Activated naive CD4-positive, alpha-beta T cell treated with anti-CD3 and anti-CD28 coated beads for 36 hours (primary cell): ENCODE data around the gene KIAA0319L. TPM values are rescaled to one million over a fixed set of nuclear protein-coding genes. Genes with fewer than 3 reads are reported as not detected.
"Not testable (repeated sequence)": the region's sequence is repeated elsewhere in the genome, so short reads cannot be mapped to it uniquely, and the experiment has no call there.

ENCODE experiments used
- CTCF ChIA-PET: fragments of 350-600 bp; sonication (Branson Sonifier 250); formaldehyde crosslinking; loops from one replicate; lab custom pipeline; 2021; ENCODE audit warnings: antibody characterized with exemption; lab: Charles Lee
- DNase-seq: peaks from one replicate; pipeline ENCODE4 v3.0.0-alpha.2; 2020
- H3K27ac Mint-ChIP-seq: one replicate; pipeline ENCODE4 v1.8.0; 2021; ENCODE audit warnings: mild to moderate bottlenecking, mixed read lengths
- H3K27me3 Mint-ChIP-seq: one replicate; pipeline ENCODE4 v1.8.0; 2021; ENCODE audit warnings: low read depth, mixed read lengths
- H3K36me3 Mint-ChIP-seq: one replicate; pipeline ENCODE4 v1.8.0; 2021; ENCODE audit warnings: low read depth, mixed read lengths
- H3K4me1 Mint-ChIP-seq: one replicate; pipeline ENCODE4 v1.8.0; 2021; ENCODE audit warnings: low read depth, mixed read lengths
- H3K4me3 Mint-ChIP-seq: one replicate; pipeline ENCODE4 v1.8.0; 2021; ENCODE audit warnings: mild to moderate bottlenecking, moderate library complexity, mixed read lengths
- H3K9me3 Mint-ChIP-seq: one replicate; pipeline ENCODE4 v1.8.0; 2021; ENCODE audit warnings: mixed read lengths
- intact Hi-C: fragments of 100-400 bp; cut with micrococcal nuclease; formaldehyde crosslinking; loops from one replicate; pipeline ENCODE4 v1.15.1; 2023
- total RNA-seq, 2 experiments: library from RNA; stranded (reverse); gene quantifications; one replicate each; pipeline ENCODE4 v1.2.3, GENCODE V29; 2021

The KIAA0319L gene
- total RNA-seq, 2 experiments from 2014 or later: 22.6 to 24.2 TPM

DNA sequence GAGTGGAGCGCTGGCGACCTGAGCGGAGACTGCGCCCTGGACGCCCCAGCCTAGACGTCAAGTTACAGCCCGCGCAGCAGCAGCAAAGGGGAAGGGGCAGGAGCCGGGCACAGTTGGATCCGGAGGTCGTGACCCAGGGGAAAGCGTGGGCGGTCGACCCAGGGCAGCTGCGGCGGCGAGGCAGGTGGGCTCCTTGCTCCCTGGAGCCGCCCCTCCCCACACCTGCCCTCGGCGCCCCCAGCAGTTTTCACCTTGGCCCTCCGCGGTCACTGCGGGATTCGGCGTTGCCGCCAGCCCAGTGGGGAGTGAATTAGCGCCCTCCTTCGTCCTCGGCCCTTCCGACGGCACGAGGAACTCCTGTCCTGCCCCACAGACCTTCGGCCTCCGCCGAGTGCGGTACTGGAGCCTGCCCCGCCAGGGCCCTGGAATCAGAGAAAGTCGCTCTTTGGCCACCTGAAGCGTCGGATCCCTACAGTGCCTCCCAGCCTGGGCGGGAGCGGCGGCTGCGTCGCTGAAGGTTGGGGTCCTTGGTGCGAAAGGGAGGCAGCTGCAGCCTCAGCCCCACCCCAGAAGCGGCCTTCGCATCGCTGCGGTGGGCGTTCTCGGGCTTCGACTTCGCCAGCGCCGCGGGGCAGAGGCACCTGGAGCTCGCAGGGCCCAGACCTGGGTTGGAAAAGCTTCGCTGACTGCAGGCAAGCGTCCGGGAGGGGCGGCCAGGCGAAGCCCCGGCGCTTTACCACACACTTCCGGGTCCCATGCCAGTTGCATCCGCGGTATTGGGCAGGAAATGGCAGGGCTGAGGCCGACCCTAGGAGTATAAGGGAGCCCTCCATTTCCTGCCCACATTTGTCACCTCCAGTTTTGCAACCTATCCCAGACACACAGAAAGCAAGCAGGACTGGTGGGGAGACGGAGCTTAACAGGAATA lies 20.1 kb upstream of the KIAA0319L start:
- peak overlapping the region; percentile 13 for H3K27ac Mint-ChIP-seq
- no peaks in the 10 kb centered on the region for H3K9me3 Mint-ChIP-seq
- peaks cover 18% of the 10 kb centered on the region for H3K4me1 Mint-ChIP-seq
- DNase-seq: peak; percentile 76
- CTCF ChIA-PET: interaction anchor here (1.4 to 3.1 kb wide), 4 partner anchors 8 to 150 kb away, joined by 8 to 21 read pairs (median 13); no protein-coding TSS in a partner anchor
- intact Hi-C loops: loop anchor here (5.0 kb wide), 1 partner anchor 60 kb away; no protein-coding TSS in a partner anchor
- H3K4me3 Mint-ChIP-seq: peak overlapping the region; percentile 69
- H3K27me3 Mint-ChIP-seq: peaks cover 20% of the 10 kb centered on the region
- peaks cover 2% of the 10 kb centered on the region for H3K36me3 Mint-ChIP-seq

DNA sequence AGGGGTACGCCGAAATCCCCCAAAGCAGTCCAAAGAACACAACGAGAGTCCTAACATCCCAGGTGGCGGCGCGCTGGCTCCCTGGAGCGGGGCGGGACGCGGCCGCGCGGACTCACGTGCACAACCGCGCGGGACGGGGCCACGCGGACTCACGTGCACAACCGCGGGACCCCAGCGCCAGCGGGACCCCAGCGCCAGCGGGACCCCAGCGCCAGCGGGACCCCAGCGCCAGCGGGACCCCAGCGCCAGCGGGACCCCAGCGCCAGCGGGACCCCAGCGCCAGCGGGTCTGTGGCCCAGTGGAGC lies 19.5 kb upstream of the KIAA0319L start:
- not testable (repeated sequence) for H3K36me3 Mint-ChIP-seq, H3K9me3 Mint-ChIP-seq, DNase-seq, H3K27ac Mint-ChIP-seq
- intact Hi-C loops: loop anchor here (5.0 kb wide), 1 partner anchor 61 kb away; no protein-coding TSS in a partner anchor
- peak overlapping the region; percentile 63 for H3K4me3 Mint-ChIP-seq
- CTCF ChIA-PET: interaction anchor here (3.1 kb wide), 1 partner anchor 151 kb away, joined by 21 read pairs; no protein-coding TSS in a partner anchor
- H3K27me3 Mint-ChIP-seq: peaks cover 20% of the 10 kb centered on the region
- peaks cover 18% of the 10 kb centered on the region for H3K4me1 Mint-ChIP-seq

DNA sequence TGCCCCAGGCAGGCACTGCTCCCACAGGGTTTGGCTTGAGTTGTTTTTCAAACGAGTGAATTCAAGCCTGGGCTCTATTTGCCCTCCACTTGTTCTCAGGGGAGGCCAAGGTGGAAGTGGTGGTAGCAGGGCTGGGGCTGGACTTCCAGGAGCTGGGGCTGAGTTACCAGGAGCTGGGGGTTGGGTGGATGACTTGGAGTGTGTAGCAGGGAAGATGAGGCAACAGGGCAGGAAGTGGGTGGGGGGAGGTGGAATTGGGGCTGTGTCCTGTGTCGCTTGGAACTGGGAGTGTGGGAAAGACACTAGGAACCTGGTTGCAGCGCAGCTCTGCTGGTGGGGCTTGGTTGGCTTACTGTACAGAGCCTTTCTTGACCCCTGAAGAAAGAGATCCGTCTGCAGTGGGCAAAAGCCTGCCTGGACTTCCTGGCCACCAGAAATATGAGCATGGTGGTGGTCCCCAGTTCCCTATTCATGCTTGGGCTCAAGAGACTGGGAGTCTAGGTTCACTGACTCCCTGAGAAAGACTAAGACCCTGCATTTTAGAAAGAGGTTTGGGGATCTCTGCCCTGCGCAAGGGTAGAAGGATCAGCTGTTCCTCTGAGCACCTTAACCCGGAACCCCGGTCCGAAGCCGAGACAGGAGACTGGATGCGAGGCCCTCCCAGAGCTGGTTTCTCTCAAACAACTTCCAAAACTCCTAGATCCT lies 19.0 kb upstream of the KIAA0319L start:
- H3K27me3 Mint-ChIP-seq: peaks cover 20% of the 10 kb centered on the region
- DNase-seq: no peak
- H3K9me3 Mint-ChIP-seq: no peaks in the 10 kb centered on the region
- intact Hi-C loops: loop anchor here (5.0 kb wide), 1 partner anchor 61 kb away; no protein-coding TSS in a partner anchor
- H3K4me1 Mint-ChIP-seq: peaks cover 18% of the 10 kb centered on the region
- CTCF ChIA-PET: interaction anchor here (3.1 kb wide), 1 partner anchor 151 kb away, joined by 21 read pairs; no protein-coding TSS in a partner anchor
- H3K27ac Mint-ChIP-seq: no peak overlapping the region
- peaks cover 2% of the 10 kb centered on the region for H3K36me3 Mint-ChIP-seq
- peak overlapping the region; percentile 63 for H3K4me3 Mint-ChIP-seq

DNA sequence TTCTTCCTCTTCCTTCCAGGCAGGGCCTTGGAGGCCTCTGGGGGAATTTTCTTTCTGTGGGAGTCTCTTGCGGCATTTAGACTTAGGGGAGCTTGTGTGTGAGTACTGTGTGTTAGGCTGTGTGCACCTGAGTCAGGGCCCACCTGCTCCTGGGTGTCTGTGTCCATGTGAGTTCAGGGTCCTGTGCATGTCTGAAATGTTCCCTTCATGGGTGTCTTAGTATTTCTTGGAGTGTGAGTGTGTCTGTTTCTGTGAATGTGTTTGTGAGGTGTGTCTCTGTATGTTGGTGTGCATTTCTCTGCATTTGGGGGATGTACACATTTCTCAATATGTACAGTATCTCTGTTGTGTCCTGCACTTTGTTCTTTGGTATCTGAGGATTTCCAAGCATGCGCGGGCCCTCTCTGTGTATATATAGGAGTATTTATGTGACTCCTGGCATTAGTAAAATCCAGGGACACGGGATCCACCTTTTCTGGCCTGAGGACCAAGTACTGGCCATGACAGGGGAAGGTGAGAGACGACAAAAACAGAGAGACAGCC lies 18.3 kb upstream of the KIAA0319L start:
- Mint-ChIP-seq H3K4me3 (no peak overlapping the region), H3K4me1 (peaks cover 18% of the 10 kb centered on the region), H3K9me3 (no peaks in the 10 kb centered on the region), H3K36me3 (peaks cover 2% of the 10 kb centered on the region), H3K27ac (no peak overlapping the region), H3K27me3 (peaks cover 20% of the 10 kb centered on the region)
- intact Hi-C loops: loop anchor here (5.0 kb wide), 1 partner anchor 62 kb away; no protein-coding TSS in a partner anchor
- CTCF ChIA-PET: no interaction called here
- no peak for DNase-seq

DNA sequence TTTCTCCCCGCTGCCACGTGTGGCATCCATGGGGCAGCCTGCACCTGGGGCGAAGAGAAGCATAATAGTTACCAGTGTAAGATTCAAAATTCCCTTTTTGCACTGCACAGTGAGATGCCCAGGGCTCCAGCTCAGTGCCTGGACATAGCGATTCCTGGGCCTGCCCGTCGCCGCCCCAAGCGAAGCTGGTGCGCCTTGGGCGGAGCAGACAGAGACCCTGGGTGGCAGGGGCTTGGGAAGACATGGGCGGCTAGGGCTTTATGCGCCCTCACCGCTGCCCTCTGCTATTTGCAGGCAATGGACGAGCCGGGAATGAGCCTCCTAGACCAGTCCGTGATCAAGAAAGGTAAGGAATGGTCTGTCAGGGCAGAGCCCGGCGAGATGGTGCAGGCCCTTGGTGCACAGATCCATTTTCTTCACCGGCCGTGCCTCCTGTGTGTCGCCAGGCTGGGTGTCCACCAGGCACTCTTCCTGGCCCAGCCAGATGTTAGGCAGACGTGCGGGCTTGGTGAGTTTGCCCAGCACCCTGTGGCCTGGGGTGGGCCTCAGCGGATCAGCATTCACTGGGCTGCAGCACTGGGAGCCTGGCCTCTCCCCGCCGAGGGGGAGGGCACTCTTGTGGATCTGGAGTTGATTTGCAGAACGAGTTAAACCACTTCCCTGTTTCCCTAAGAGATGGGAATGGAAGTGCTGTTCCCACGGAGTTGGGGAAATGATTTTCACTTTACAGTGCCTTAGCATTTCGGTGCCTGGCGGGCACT lies 17.6 kb upstream of the KIAA0319L start:
- CTCF ChIA-PET: no interaction called here
- no peaks in the 10 kb centered on the region for H3K9me3 Mint-ChIP-seq
- H3K4me3 Mint-ChIP-seq: no peak overlapping the region
- peaks cover 20% of the 10 kb centered on the region for H3K27me3 Mint-ChIP-seq
- no peak for DNase-seq
- no peak overlapping the region for H3K27ac Mint-ChIP-seq
- intact Hi-C loops: loop anchor here (5.0 kb wide), 1 partner anchor 62 kb away; no protein-coding TSS in a partner anchor
- H3K36me3 Mint-ChIP-seq: peaks cover 2% of the 10 kb centered on the region
- peaks cover 18% of the 10 kb centered on the region for H3K4me1 Mint-ChIP-seq

DNA sequence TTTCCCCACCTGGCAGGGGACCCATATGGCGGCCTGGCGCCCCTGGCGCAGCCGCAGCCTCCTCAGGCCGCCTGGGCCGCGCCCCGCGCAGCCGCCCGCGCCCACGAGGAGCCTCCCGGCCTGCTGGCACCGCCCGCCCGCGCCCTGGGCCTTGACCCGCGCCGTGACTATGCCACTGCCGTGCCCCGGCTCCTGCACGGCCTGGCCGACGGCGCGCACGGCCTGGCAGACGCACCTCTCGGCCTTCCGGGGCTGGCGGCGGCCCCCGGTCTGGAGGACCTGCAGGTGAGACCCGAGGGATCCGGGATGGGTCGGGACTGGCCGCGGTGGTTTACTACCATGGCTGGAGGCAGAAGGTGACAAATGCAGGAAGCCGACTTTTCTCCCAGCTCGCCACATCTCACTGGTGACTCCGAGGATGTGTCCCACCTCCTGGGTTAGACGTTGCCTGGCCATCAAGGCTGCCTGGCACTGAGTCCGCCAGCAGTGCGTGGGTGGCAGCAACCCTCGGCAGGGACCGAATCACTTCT lies 17.0 kb upstream of the KIAA0319L start:
- no peak for DNase-seq
- intact Hi-C loops: no loop called here
- no peak overlapping the region for H3K4me3 Mint-ChIP-seq
- CTCF ChIA-PET: interaction anchor here (1.1 kb wide), 1 partner anchor 9 kb away, joined by 3 read pairs; no protein-coding TSS in a partner anchor
- H3K36me3 Mint-ChIP-seq: peaks cover 2% of the 10 kb centered on the region
- no peaks in the 10 kb centered on the region for H3K9me3 Mint-ChIP-seq
- no peak overlapping the region for H3K27ac Mint-ChIP-seq
- peaks cover 18% of the 10 kb centered on the region for H3K4me1 Mint-ChIP-seq
- H3K27me3 Mint-ChIP-seq: peaks cover 20% of the 10 kb centered on the region

DNA sequence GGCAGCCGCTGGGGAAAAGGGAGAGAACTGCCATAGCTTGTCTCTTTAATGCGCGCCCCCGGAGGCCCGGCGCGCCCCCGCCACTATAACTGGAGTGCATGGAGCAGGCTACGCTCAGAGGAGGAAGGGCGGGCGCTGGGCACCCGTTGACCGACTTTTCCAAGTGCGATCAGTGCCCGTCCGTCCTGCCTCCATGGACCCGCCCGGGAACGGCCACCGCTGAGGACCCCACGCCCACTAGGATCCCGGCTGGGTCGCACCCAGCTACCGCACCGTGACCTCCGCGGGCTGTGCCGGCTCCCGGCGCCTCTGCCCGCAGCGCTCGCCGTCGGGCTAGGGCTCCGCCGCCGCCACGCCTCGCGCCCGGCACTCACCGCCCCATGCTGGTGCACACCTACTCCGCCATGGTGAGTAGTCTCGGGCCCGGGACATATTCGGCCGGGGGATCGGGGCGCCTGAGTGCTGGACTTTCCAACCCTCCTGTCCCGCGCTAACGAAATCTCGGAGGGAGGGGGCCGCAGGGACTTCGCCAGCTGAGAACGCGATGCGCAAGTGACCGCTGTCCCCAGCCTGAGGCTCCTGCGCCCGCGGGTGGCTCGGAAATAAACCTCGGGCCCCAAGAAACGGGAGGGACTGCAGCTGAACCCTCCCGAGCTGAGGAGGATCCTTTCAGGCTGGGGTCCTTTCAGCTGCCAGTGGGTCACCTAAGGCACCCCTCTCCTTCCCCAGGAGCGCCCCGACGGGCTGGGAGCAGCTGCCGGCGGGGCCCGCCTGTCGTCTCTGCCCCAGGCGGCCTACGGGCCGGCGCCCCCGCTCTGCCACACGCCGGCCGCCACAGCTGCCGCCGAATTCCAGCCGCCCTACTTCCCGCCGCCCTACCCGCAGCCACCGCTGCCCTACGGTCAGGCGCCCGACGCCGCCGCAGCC lies 16.3 kb upstream of the KIAA0319L start, which contains the start of gene TFAP2E:
Gene TFAP2E, plus strand, starts transcription at position 117 of the 927 bp plus-strand sequence. Its CDS starts 264 bp downstream, at position 381.
- intact Hi-C loops: no loop called here
- Mint-ChIP-seq H3K4me1 (peaks cover 17% of the 10 kb centered on the region), H3K27ac (no peak within 1 kb of the TSS), H3K36me3 (peaks cover 2% of the 10 kb centered on the region), H3K27me3 (peaks cover 20% of the 10 kb centered on the region), H3K9me3 (no peaks in the 10 kb centered on the region), H3K4me3 (peak within 1 kb of the TSS; percentile 26)
- no peak for DNase-seq
- CTCF ChIA-PET: interaction anchor here (0.8 to 1.6 kb wide), 4 partner anchors 9 to 153 kb away, joined by 3 to 6 read pairs (median 4); no protein-coding TSS in a partner anchor

DNA sequence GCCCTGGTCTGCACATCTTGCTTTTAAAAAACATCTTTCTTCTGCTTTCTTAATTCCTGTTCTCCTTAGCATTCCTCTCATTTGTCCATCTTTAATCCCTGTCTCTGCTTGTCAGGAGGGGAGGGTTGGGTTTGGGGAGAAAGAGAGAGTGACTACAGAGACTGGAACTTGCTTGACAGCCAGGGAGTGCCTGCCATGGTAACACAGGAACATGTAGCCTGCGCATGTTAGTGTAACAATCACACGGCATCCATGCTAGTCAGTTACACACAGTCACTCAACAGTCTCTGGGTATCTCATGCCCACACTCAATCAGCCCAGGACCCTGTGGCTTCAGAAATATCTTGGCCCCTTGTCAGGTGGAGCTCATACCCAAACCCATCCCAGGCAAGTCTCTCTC lies 15.1 kb upstream of the KIAA0319L start:
- Mint-ChIP-seq H3K4me3 (no peak overlapping the region), H3K27me3 (peaks cover 20% of the 10 kb centered on the region), H3K9me3 (no peaks in the 10 kb centered on the region), H3K4me1 (peaks cover 7% of the 10 kb centered on the region), H3K36me3 (no peaks in the 10 kb centered on the region), H3K27ac (no peak overlapping the region)
- CTCF ChIA-PET: interaction anchor here (0.7 to 3.1 kb wide), 5 partner anchors 13 to 144 kb away, joined by 3 to 11 read pairs (median 4); no protein-coding TSS in a partner anchor
- intact Hi-C loops: no loop called here
- DNase-seq: no peak

DNA sequence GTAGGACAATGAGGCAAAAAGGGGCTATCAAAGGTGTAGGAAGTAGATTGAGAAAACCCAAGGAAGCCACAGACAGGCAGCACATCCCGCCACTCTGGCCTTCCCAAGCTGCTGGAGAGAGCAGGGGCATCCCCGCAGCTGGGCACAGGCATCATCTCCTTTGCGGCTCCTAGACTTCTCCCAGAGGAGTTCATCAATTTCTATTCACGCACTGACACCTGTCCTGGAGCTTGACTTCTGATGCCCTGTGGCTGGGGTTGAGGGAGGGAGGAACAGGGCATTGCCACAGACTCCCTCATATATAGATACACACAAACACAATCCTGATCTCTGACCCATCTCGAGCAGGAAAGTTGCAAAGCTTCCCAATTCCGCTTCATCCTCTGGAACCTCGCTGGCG lies 14.1 kb upstream of the KIAA0319L start:
- Mint-ChIP-seq H3K4me1 (peaks cover 2% of the 10 kb centered on the region), H3K27me3 (peaks cover 17% of the 10 kb centered on the region), H3K4me3 (no peak overlapping the region), H3K36me3 (peaks cover 4% of the 10 kb centered on the region), H3K9me3 (no peaks in the 10 kb centered on the region), H3K27ac (no peak overlapping the region)
- no peak for DNase-seq
- CTCF ChIA-PET: interaction anchor here (0.7 to 3.1 kb wide), 9 partner anchors 100 to 201 kb away, joined by 3 to 11 read pairs (median 6); no protein-coding TSS in a partner anchor
- intact Hi-C loops: no loop called here

DNA sequence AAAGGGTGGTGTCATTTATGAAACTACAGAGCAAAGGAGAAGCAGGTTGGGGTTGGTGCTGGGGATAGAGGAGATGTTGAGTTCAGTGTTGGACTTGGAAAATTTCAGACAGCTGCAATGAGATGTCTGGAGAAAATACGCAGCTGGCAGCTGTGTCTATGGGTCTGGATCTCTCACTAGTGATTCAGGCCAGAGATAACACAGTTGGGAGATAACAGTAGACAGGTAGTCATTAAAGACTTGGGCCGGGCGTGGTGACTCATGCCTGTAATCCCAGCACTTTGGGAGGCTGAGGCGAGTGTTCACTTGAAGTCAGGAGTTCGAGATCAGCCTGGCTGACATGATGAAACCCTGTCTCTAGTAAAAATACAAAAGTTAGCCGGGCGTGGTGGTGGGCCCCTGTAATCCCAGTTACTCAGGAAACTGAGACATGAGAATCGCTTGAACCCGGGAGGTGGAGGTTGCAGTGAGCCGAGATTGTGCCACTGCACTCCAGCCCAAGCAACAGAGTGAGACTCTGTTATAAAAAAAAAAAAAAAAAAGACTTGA lies 13.5 kb upstream of the KIAA0319L start:
- no peak overlapping the region for H3K27ac Mint-ChIP-seq
- H3K9me3 Mint-ChIP-seq: no peaks in the 10 kb centered on the region
- intact Hi-C loops: no loop called here
- CTCF ChIA-PET: interaction anchor here (0.6 to 3.1 kb wide), 8 partner anchors 9 to 202 kb away, joined by 3 to 11 read pairs (median 5); partner anchors contain the start of gene CLSPN
- H3K36me3 Mint-ChIP-seq: peaks cover 4% of the 10 kb centered on the region
- no peak overlapping the region for H3K4me3 Mint-ChIP-seq
- peaks cover 13% of the 10 kb centered on the region for H3K27me3 Mint-ChIP-seq
- no peaks in the 10 kb centered on the region for H3K4me1 Mint-ChIP-seq
- no peak for DNase-seq
